Osteoblast (primary cell): ENCODE results near the gene KRAS. TPM values are rescaled to one million over a fixed set of nuclear protein-coding genes. Genes with fewer than 3 reads are reported as not detected.

Experiments
- DNase-seq: peaks from one replicate; pipeline ENCODE4 v3.0.0; 2011; ENCODE audit warnings: low spot score, mixed read lengths; ENCODE audit not compliant: insufficient read length; ENCODE audit errors: missing footprints
- H2AFZ ChIP-seq: 2 replicates; pipeline ENCODE4 v1.6.0; 2011; ENCODE audit warnings: mild to moderate bottlenecking, low read length
- H3K27ac ChIP-seq: 2 replicates; pipeline ENCODE4 v1.5.1; 2011; ENCODE audit warnings: mild to moderate bottlenecking, low read depth, low read length, moderate library complexity
- H3K27me3 ChIP-seq: 2 replicates; pipeline ENCODE4 v1.6.0; 2012; ENCODE audit warnings: mild to moderate bottlenecking, control low read depth, inconsistent platforms, low read length, moderate library complexity; ENCODE audit not compliant: insufficient read depth
- H3K36me3 ChIP-seq: 2 replicates; pipeline ENCODE4 v1.5.1; 2011; ENCODE audit warnings: mild to moderate bottlenecking, low read length, control low read depth, moderate library complexity; ENCODE audit not compliant: insufficient read depth
- H3K4me1 ChIP-seq: 2 replicates; pipeline ENCODE4 v1.5.1; 2011; ENCODE audit warnings: mild to moderate bottlenecking, low read length, control low read depth, moderate library complexity; ENCODE audit not compliant: insufficient read depth
- H3K4me2 ChIP-seq: 2 replicates; pipeline ENCODE4 v1.6.0; 2011; ENCODE audit warnings: mild to moderate bottlenecking, low read length; ENCODE audit not compliant: insufficient read depth
- H3K4me3 ChIP-seq: fragments of 200-600 bp; sonication (generic); 3 replicates; pipeline ENCODE4 v1.5.1; 2012; ENCODE audit warnings: mild to moderate bottlenecking, low read length, inconsistent platforms; ENCODE audit not compliant: insufficient read depth
- H3K79me2 ChIP-seq: 2 replicates; pipeline ENCODE4 v1.6.0; 2012; ENCODE audit warnings: mild to moderate bottlenecking, low read length, control low read depth, inconsistent platforms; ENCODE audit not compliant: insufficient read depth
- H3K9me3 ChIP-seq: 2 replicates; pipeline ENCODE4 v1.5.1; 2011; ENCODE audit warnings: low read depth, low read length, control low read depth
- H4K20me1 ChIP-seq: 2 replicates; pipeline ENCODE4 v1.6.0; 2012; ENCODE audit warnings: mild to moderate bottlenecking, low read length, control low read depth; ENCODE audit not compliant: insufficient read depth
- total RNA-seq: library from RNA; depleted of rRNA; stranded (reverse); fragments of >200 nt; gene quantifications from 2 replicates; pipeline ENCODE4 v1.2.3, GENCODE V29; 2012
- TF ChIP-seq, protein P1 (sequence below): IDR thresholded peaks from 2 replicates; pipeline ENCODE4 v1.5.1; 2011; ENCODE audit warnings: mild to moderate bottlenecking, low read depth, low read length, moderate library complexity; ENCODE audit errors: extremely low read depth

The KRAS gene
- total RNA-seq, 1 donor = 18.5 TPM

GRCh38 chr12:25207846-25208245 lies 42.9 kb downstream of the KRAS start:
- no peaks in the 10 kb centered on the region for H3K9me3 ChIP-seq
- no peak overlapping the region for H2AFZ ChIP-seq
- H3K4me3 ChIP-seq = no peak overlapping the region
- no peaks in the 10 kb centered on the region for H3K27me3 ChIP-seq
- peaks cover 27% of the 10 kb centered on the region for H3K36me3 ChIP-seq
- no peak for DNase-seq
- peaks cover 6% of the 10 kb centered on the region for H3K79me2 ChIP-seq
- no peak overlapping the region for H3K4me2 ChIP-seq
- peaks cover 2% of the 10 kb centered on the region for H4K20me1 ChIP-seq
- TF ChIP-seq, protein P1, sequence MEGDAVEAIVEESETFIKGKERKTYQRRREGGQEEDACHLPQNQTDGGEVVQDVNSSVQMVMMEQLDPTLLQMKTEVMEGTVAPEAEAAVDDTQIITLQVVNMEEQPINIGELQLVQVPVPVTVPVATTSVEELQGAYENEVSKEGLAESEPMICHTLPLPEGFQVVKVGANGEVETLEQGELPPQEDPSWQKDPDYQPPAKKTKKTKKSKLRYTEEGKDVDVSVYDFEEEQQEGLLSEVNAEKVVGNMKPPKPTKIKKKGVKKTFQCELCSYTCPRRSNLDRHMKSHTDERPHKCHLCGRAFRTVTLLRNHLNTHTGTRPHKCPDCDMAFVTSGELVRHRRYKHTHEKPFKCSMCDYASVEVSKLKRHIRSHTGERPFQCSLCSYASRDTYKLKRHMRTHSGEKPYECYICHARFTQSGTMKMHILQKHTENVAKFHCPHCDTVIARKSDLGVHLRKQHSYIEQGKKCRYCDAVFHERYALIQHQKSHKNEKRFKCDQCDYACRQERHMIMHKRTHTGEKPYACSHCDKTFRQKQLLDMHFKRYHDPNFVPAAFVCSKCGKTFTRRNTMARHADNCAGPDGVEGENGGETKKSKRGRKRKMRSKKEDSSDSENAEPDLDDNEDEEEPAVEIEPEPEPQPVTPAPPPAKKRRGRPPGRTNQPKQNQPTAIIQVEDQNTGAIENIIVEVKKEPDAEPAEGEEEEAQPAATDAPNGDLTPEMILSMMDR = no peak
- H3K4me1 ChIP-seq = peaks cover 8% of the 10 kb centered on the region
- no peak overlapping the region for H3K27ac ChIP-seq

- peaks cover 2% of the 10 kb centered on the region for H4K20me1 ChIP-seq
- no peaks in the 10 kb centered on the region for H3K27me3 ChIP-seq
- H3K4me1 ChIP-seq = peaks cover 8% of the 10 kb centered on the region
- no peak overlapping the region for H3K27ac ChIP-seq
- peaks cover 10% of the 10 kb centered on the region for H3K79me2 ChIP-seq
- no peak overlapping the region for H3K4me2 ChIP-seq
- H3K4me3 ChIP-seq = no peak overlapping the region
- no peak for DNase-seq
- H3K9me3 ChIP-seq = no peaks in the 10 kb centered on the region
- TF ChIP-seq, protein P1 = no peak
- no peak overlapping the region for H2AFZ ChIP-seq
- H3K36me3 ChIP-seq = peaks cover 27% of the 10 kb centered on the region
Observed at GRCh38 chr12:25207411-25207810, 43.3 kb downstream of the KRAS start.

DNA sequence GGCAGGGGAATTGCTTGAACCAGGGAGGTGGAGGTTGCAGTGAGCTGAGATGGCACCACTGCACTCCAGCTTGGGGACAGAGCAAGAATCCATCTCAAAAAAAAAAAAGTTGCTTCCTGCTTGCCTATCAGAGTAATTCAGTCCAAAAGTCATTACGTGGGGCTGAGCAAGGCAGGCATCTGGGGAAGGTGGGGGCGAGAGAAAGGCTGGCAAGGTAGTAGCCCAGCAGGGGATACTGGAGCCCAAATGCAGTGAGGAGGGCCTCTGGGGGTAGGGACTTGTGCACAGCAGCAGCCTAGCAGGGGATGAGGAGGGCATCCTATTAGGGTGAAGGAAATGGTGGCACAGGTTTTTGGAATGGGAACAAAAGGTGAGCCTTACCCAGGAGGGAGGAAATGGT lies 48.6 kb downstream of the KRAS start:
- H4K20me1 ChIP-seq = peaks cover 2% of the 10 kb centered on the region

GRCh38 chr12:25200703-25201102 lies 50.0 kb downstream of the KRAS start:
- Histone ChIP-seq H3K27ac (peak overlapping the region; percentile 18), H3K79me2 (peaks cover 24% of the 10 kb centered on the region), H3K9me3 (no peaks in the 10 kb centered on the region), H3K4me3 (no peak overlapping the region), H4K20me1 (peaks cover 2% of the 10 kb centered on the region), H3K4me1 (peaks cover 16% of the 10 kb centered on the region), H2AFZ (no peak overlapping the region), H3K36me3 (no peaks in the 10 kb centered on the region), H3K4me2 (peak overlapping the region; percentile 6), H3K27me3 (no peaks in the 10 kb centered on the region)
- TF ChIP-seq, protein P1 = no peak
- DNase-seq = no peak

More for the DNA sequence above, 48.6 kb downstream of the KRAS start:
- Histone ChIP-seq H3K4me3 (no peak overlapping the region), H3K4me1 (peaks cover 19% of the 10 kb centered on the region), H3K79me2 (peaks cover 13% of the 10 kb centered on the region), H3K27me3 (no peaks in the 10 kb centered on the region), H3K4me2 (no peak overlapping the region), H3K27ac (no peak overlapping the region), H3K36me3 (peaks cover 8% of the 10 kb centered on the region), H2AFZ (no peak overlapping the region), H3K9me3 (no peaks in the 10 kb centered on the region)
- TF ChIP-seq, protein P1 = no peak
- DNase-seq = no peak
